GM12891 (cell line): ENCODE measurements around the gene TMTC2.

Experiments used
- PAX5 ChIP-seq: IDR thresholded peaks from 2 replicates; pipeline ENCODE4 v1.6.1; 2011; ENCODE audit warnings: low read length, moderate library complexity, mild to moderate bottlenecking; ENCODE audit not compliant: insufficient read depth, severe bottlenecking
- POLR2A ChIP-seq: IDR thresholded peaks from 2 replicates; pipeline ENCODE4 v1.6.1; 2011; ENCODE audit warnings: low read depth, low read length, control low read depth
- POLR2AphosphoS5 ChIP-seq: IDR thresholded peaks from 2 replicates; pipeline ENCODE4 v1.6.1; 2011; ENCODE audit warnings: low read depth, low read length, control low read depth
- POU2F2 ChIP-seq: IDR thresholded peaks from 2 replicates; pipeline ENCODE4 v1.6.1; 2011; ENCODE audit warnings: low read depth, mild to moderate bottlenecking, control low read depth, low read length, moderate library complexity
- SPI1 ChIP-seq: IDR thresholded peaks from 2 replicates; pipeline ENCODE4 v1.6.1; 2011; ENCODE audit warnings: low read depth, low read length, control low read depth
- TAF1 ChIP-seq: IDR thresholded peaks from 2 replicates; pipeline ENCODE4 v1.6.1; 2011; ENCODE audit warnings: low read depth, low read length, control low read depth

DNA sequence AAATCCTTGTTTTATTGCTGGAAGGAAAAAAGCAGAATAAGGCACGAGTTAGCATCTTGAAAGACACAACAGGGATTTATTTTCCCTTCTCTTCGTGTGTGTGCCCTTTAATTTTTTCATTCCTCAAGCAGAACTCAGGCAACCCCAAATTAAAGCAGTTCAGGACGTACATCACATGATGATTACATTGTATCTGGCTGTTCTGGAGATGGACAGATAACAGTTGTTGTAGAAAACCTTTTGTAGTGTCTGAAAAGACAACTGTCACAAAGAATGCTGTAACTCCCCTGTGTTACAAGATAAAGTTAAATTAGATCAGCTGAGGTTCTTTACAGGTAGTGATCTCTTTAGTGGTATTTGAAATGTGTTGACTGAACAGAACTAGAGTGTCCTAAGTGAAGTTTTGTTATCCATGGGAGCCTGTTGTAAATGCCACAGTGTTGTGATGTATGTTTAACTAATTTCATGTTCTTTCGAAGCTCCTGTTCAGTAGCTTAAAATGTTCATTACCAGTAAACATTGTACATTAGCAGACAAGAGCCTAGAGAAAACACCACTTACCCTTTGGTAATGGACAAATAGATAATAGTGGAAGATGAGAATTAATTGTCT lies 58.5 kb downstream of the TMTC2 start:
- TF ChIP-seq POLR2A (no peak), POLR2AphosphoS5 (no peak), PAX5 (no peak), TAF1 (no peak), SPI1 (no peak), POU2F2 (no peak)
